Hepatocyte (in vitro differentiated cells): ENCODE data around the gene GALNTL6.

Source experiments
- CTCF ChIP-seq: fragments of 200-600 bp; sonication (generic); IDR thresholded peaks from 2 replicates; pipeline ENCODE4 v1.5.1; 2016; ENCODE audit warnings: antibody characterized with exemption, mild to moderate bottlenecking; ENCODE audit not compliant: poor library complexity
- EZH2 ChIP-seq: fragments of 200-600 bp; sonication (generic); IDR thresholded peaks from 2 replicates; pipeline ENCODE4 v1.6.1; 2016; ENCODE audit warnings: antibody characterized with exemption, mild to moderate bottlenecking, borderline replicate concordance
- EZH2phosphoT487 ChIP-seq: fragments of 200-600 bp; sonication (generic); IDR thresholded peaks from one replicate; pipeline ENCODE4 v1.6.1; 2018; ENCODE audit warnings: antibody characterized with exemption, mild to moderate bottlenecking, low read depth, moderate library complexity; ENCODE audit not compliant: unreplicated experiment, severe bottlenecking

GRCh38 chr4:172169871-172170270, 356.7 kb downstream of the GALNTL6 start:
- TF ChIP-seq EZH2phosphoT487 (no peak), CTCF (no peak), EZH2 (no peak)
